PFSK-1 (cell line): ENCODE measurements around the gene HOXC10.

Experiments
- FOXP2 ChIP-seq: optimal IDR thresholded peaks from 2 replicates; pipeline ENCODE3; 2011; ENCODE audit warnings: borderline replicate concordance, control low read depth, inconsistent platforms; ENCODE audit not compliant: insufficient read depth; ENCODE audit errors: extremely low read length, extremely low read depth
- POLR2AphosphoS5 ChIP-seq: IDR thresholded peaks from 2 replicates; pipeline ENCODE4 v1.6.1; 2012; ENCODE audit warnings: low read depth, mild to moderate bottlenecking, control low read depth, low read length, moderate library complexity
- TAF1 ChIP-seq: IDR thresholded peaks from 2 replicates; pipeline ENCODE4 v1.6.1; 2012; ENCODE audit warnings: low read length, control low read depth, borderline replicate concordance; ENCODE audit not compliant: insufficient read depth

DNA sequence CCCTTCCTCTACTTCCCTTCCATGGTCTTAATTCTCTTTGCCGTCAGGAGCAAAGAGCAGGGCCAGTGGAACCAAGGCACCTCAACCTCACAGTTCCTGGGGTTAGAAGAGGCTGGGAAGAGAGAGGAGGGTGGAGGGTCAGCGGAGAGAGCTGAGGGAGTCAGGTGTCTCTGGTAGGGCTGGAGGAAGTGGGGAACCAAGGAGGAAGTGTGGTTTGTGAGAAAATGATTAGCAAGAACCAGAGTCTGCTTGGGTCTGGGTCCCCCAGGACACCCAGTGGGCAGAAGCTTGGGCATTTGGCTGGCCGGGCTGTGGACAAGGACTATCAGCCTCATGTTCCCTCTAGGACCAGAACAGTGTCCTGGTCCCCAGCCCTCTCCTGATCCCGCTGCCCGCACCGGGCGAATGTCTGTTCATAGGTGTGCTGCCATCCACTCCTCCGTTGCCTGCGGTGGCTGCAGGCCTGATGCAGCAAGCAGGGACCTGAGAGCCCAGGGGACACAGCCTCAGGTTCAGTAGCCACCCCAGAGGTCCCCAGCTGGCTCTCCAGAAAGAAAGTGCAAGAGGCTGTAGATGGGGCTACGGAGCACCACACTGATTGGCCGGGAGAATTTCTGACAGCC, 27.9 kb upstream of the HOXC10 start:
- no peak for TF ChIP-seq POLR2AphosphoS5
- no peak for TF ChIP-seq TAF1
- no peak for TF ChIP-seq FOXP2
